HG02970 (cell line): ENCODE data around the gene UCMA.

Source experiments
- ATAC-seq: cut with Tn5 transposase; IDR thresholded peaks from one replicate; pipeline ENCODE4 v1.9.1; 2021; ENCODE audit warnings: mild to moderate bottlenecking, moderate library complexity, moderate number of reproducible peaks; ENCODE audit not compliant: unreplicated experiment, low FRiP score

The UCMA gene

GRCh38 chr10:13189961-13190360 is 44.2 kb downstream of the UCMA start:
- no peak for ATAC-seq

GRCh38 chr10:13188593-13188992 is 45.6 kb downstream of the UCMA start:
- ATAC-seq, result no peak

GRCh38 chr10:13187135-13187534 is 47.0 kb downstream of the UCMA start:
- ATAC-seq, result no peak

- no peak for ATAC-seq
Measured at GRCh38 chr10:13184730-13185514, 49.3 kb downstream of the UCMA start.

GRCh38 chr10:13184276-13184675 is 49.9 kb downstream of the UCMA start:
- no peak for ATAC-seq

GRCh38 chr10:13183625-13184024 is 50.5 kb downstream of the UCMA start:
- ATAC-seq, result no peak

- no peak for ATAC-seq
Measured at GRCh38 chr10:13182424-13182823, 51.8 kb downstream of the UCMA start.

- no peak for ATAC-seq
Measured at GRCh38 chr10:13180788-13181187, 53.4 kb downstream of the UCMA start.

GRCh38 chr10:13173616-13174015 is 60.6 kb downstream of the UCMA start:
- no peak for ATAC-seq
